ENCODE data around the gene PRDM8. TPM values are rescaled to one million over a fixed set of nuclear protein-coding genes. Genes with fewer than 3 reads are reported as not detected.

The PRDM8 gene
- total RNA-seq, 1 donor from 2014 or later = 0.73 TPM

DNA sequence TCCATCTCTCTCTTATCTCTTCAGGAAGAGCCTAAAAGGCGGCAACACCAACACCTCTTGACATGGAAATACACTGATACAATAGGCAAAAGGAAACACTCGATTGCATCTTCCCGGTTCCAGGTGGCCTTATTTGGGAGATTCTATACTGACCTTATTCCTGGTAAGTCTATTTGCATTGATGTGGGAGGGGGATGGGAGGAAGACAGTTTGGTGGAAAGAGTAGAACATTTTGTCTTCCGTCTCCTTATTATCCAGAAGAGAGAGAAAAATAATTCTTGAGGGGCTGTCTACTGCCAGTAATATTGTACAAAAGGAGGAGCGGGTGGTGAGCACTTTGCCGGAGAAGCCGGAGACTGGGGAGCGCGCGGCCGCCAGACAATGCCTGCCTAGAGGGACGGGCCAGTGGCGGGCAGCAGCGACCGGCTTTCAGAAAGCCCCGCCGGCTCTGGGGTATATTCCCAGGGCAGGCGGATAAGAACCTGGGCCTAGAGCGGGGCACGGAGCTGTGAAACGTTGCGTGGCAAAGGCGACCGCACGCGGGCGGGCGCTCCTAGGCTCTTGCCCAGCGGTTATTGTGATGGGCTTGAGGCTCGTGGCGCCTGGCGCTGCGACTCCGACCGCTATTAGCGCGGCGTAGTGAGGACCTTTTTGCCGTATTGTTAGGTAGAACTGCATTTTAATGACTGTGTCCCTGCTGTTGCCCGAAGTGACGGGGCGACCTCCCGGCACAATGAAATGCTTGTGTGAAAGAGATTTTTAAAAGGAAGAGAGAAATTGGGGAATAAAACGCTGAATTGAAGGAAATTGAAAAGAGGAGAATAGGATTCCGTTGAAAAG, 518 bp downstream of the PRDM8 start:
- peak; percentile 47 for DNase-seq
- no peak for ATAC-seq (ENCODE audit: poor library complexity)
- intact Hi-C loops (cut with DNase I) = no loop called here

DNA sequence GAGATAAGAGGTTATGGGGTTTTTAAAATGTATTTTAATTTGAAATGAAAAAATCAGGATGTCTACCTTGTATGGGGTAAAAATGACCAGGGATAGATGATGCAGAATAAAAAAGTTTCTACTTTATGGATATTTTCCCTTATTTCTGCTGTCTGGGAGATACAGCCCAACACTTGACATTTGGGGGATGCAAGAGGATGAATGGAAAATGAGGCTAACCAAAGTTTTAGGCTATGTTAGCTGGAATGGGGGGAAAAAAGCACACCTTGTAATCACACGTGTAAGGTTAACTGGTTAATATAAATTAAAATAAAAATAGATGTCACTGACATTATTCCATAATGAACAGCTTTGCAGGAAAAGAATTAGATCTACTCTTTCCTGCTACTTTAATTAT, 1.1 kb downstream of the PRDM8 start:
- ATAC-seq (ENCODE audit: poor library complexity) (no peak), DNase-seq (no peak)
- intact Hi-C loops (cut with DNase I) = no loop called here

DNA sequence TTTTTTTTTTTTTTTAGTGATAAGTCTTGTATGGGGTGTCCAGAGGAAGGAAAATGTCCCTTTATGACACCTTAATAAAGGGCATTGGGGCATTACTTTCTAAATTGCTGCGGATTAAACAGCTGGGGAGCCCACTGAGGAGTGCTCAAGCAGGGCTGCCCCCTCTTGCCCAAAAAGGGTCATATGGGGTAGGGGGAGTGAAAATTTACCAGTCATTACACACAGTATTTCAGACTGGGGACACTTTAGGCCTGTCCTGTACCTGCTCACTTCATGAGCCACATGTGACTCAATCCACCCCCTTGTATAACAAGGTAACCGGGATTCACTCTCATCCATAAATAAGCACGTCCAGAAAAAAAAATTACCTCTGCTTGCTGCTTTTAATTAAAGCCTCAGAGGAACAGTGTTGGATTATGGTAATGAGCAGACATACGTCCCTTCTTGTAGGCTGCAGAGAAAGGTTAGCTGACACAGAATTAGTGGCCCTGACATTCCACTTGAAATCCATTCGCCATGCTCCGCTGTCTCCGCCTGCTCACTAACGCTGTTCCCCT, 1.8 kb downstream of the PRDM8 start:
- intact Hi-C loops (cut with DNase I) = no loop called here
- ATAC-seq (ENCODE audit: poor library complexity) = no peak
- DNase-seq = no peak

DNA sequence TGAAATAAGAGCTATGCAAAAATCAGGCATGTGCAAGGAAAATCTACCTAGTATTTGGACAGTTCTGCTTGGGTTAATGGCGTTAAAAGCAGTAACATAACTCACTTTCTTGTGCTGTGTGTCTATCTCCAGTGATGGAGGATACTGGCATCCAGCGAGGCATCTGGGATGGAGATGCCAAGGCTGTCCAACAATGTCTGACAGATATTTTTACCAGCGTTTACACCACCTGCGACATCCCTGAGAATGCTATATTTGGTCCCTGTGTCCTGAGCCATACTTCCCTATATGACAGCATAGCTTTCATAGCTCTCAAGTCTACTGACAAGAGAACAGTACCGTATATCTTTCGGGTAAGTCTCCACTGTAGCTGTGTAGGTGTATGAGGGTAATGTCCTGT, 2.6 kb downstream of the PRDM8 start:
- ATAC-seq (ENCODE audit: poor library complexity) = no peak
- intact Hi-C loops (cut with DNase I) = loop anchor here (10.0 kb wide), 1 partner anchor 1245 kb away; no protein-coding TSS in a partner anchor
- DNase-seq = no peak

DNA sequence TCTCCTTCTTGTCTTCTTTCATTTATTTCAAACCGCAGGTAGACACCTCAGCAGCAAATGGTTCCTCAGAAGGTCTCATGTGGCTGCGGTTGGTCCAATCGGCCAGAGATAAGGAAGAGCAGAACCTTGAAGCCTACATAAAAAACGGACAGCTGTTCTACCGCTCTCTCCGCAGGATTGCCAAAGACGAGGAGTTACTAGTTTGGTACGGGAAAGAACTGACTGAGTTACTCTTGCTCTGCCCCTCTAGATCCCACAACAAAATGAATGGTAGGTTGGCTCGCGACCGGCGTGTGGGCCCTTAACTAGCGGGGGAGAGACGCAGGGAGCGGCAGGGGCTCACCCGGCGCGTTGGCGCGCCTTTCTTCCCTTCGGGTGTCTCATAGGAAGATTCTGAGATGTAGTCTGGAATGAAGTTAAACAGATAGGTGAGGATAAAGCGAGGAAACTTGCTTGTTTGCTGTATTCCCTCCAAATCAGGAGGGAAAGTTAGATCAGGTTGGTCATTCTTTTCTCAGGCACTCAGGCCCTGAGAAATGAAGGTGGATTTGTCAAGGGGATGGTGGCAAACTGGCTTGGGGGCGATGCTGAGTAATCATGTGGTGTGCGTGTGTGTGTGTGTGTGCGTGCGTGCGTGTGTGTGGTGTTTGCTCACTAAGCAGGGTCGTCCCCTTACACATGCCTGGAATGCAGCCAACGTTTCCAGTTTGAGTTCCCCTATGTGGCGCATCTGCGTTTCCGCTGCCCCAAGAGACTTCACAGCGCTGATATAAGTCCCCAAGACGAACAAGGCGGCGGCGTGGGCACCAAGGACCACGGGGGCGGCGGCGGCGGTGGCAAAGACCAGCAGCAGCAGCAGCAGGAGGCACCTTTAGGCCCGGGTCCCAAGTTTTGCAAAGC, 4.2 kb downstream of the PRDM8 start:
- intact Hi-C loops (cut with DNase I) = loop anchor here (10.0 kb wide), 1 partner anchor 1247 kb away; no protein-coding TSS in a partner anchor
- DNase-seq = peak; percentile 69
- ATAC-seq (ENCODE audit: poor library complexity) = peak; percentile 9

DNA sequence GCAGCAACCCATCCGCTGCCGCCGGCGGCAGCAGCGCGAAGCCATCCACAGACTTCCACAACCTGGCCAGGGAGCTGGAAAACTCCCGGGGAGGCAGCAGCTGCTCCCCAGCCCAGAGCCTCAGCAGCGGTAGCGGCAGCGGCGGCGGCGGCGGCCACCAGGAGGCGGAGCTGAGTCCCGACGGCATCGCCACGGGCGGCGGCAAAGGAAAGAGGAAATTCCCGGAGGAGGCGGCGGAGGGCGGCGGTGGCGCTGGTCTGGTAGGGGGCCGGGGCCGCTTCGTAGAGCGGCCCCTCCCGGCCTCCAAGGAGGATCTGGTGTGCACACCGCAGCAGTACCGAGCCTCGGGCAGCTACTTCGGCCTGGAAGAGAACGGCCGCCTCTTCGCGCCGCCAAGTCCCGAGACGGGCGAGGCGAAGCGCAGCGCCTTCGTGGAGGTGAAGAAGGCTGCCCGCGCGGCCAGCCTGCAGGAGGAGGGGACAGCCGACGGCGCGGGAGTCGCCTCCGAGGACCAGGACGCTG, 4.9 kb downstream of the PRDM8 start:
- peak; percentile 89 for ATAC-seq (ENCODE audit: poor library complexity)
- intact Hi-C loops (cut with DNase I) = loop anchor here (10.0 kb wide), 1 partner anchor 1247 kb away; no protein-coding TSS in a partner anchor
- DNase-seq = peak; percentile 93

DNA sequence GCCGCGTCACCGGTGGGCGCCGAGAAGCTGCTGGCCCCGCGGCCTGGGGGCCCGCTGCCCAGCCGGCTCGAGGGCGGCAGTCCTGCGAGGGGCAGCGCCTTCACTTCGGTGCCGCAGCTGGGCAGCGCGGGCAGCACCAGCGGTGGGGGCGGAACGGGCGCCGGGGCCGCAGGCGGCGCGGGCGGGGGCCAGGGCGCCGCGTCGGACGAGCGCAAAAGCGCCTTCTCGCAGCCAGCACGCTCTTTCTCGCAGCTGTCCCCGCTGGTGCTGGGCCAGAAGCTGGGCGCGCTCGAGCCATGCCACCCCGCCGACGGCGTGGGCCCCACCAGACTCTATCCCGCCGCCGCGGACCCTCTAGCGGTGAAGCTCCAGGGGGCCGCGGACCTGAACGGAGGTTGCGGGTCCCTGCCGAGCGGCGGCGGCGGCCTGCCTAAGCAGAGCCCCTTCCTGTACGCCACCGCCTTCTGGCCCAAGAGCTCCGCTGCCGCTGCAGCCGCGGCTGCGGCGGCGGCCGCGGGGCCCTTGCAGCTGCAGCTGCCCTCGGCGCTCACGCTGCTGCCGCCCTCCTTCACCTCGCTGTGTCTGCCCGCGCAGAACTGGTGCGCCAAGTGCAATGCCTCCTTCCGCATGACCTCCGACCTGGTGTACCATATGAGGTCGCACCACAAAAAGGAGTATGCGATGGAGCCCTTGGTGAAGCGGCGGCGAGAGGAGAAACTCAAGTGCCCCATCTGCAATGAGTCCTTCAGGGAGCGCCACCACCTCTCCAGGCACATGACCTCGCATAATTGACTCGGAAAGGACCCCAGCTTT, 5.6 kb downstream of the PRDM8 start:
- ATAC-seq (ENCODE audit: poor library complexity) = peak; percentile 39
- intact Hi-C loops (cut with DNase I) = loop anchor here (10.0 kb wide), 1 partner anchor 1248 kb away; no protein-coding TSS in a partner anchor
- peak; percentile 62 for DNase-seq

DNA sequence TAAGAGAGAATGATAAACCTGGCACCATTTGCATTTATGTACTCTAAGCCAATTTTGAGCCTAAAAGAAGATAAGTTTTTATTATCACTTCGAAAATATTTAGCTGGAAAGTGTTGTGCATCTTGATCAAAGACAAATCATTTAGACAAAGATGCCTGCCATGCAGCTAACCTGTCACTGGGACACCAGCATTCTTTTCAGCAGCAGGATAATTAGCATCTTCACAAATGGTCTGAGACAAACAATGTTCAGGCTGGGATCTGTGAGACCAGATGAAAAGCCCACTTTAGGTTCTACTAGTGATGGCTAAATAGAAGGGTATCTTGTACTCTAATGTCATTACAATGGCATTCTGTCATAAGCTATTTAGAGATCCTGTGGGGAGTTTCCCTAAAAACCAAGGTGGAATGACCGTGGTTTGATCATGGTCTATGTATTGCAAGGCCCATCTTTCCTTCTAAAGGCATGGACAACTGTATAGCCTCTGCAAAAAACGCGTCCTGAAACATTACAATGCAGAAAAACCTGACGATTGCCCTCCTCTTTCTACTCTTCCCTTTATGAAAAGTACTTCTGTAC, 7.2 kb downstream of the PRDM8 start:
- DNase-seq (no peak), ATAC-seq (ENCODE audit: poor library complexity) (no peak)
- intact Hi-C loops (cut with DNase I) = loop anchor here (10.0 kb wide), 1 partner anchor 1250 kb away; no protein-coding TSS in a partner anchor

DNA sequence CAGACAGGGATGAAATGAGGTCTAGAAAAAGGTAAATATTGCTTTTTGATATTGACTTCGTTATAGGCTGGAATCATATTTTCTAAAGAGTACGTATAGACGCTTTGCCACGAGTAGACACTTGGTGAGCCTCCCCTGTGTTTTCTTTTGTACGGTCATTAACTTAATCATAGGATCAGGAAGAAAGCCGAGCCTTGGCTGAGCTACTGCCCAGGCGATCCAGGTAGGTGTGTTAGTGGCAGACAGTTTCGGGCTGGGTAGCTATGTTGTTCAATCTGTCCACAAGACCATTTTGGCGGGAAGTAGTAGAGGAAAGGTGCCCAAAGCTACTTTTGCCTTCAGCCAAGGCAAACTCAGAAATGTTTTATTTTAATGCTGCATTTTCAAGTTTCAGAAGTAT, 8.8 kb downstream of the PRDM8 start:
- intact Hi-C loops (cut with DNase I) = loop anchor here (10.0 kb wide), 1 partner anchor 1251 kb away; no protein-coding TSS in a partner anchor
- DNase-seq = no peak
- ATAC-seq (ENCODE audit: poor library complexity) = no peak

DNA sequence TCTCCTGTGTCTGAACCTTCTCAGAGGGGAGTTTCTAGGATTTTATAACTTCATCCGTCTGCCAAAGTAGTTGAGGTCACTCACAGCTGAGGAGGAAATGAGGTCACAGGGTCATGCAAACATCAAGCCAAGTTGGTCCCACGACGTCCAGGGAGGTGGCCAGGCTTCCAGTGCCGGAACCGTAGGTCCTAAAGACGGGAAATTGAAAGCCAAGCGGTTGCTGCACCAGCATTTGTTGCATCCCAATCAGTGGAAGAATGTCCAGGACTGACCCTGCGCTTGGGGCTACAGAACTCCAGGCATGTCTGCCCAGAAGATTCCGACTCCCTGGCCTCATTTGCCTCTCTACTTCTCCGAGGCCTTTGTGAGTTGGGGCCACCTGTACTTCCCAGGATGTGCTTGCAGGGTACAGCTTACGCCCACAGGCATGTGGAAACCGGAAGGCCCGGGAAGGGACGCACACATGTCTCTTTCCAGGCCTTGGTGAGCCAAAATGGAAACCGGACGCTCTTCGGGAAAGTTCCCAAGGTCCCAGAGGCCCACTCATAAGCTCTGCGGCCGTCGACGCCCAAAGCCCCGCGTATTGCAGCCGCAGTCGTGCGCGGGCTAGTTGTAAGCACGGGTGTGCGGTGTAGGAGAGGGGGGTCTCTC, 9.3 kb downstream of the PRDM8 start:
- intact Hi-C loops (cut with DNase I) = loop anchor here (10.0 kb wide), 1 partner anchor 1252 kb away; no protein-coding TSS in a partner anchor
- ATAC-seq (ENCODE audit: poor library complexity) = peak; percentile 62
- DNase-seq = peak; percentile 67

DNA sequence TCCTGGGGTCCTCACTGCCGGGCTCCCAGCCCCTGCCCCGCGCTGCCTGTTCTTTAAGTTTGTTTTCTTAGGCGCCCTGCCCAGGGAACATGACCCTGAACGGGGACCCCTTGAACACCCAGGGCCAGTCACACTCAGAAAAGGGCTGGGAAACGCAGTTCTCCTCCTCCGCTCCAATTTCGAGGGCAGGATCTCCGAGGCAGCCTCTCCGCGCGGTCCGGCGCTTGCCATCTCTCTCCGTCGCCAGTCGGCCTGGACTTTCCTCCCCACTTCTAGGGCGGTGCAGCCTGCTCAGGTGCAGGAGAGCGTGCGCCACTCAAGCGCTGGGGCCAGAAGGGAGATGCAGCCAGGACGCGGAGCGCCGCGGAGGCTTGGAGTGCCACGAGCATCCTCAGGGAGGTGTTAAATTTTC, 9.9 kb downstream of the PRDM8 start:
- no peak for DNase-seq

DNA sequence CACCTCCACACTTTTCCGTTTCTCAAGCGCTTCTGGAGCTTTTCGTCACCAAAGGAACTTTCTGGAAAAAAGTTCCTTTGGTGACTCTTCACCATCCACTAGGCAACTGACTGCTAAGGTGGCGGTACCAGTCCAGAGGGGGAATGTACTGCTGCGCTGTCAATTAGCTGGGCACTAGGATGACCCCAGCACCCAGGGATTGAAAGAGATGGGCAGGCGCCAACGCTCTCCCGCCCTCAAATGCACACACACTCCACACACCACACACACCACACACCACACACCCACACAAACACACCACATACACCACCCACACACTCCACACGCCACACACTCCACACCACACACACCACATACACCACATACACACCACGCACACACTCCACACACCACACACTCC, 10.4 kb downstream of the PRDM8 start:
- DNase-seq (no peak), ATAC-seq (ENCODE audit: poor library complexity) (no peak)
- intact Hi-C loops (cut with DNase I) = loop anchor here (10.0 kb wide), 1 partner anchor 1253 kb away; no protein-coding TSS in a partner anchor

More for the DNA sequence above, 9.9 kb downstream of the PRDM8 start:
- intact Hi-C loops (cut with DNase I) = loop anchor here (10.0 kb wide), 1 partner anchor 1252 kb away; no protein-coding TSS in a partner anchor
- ATAC-seq (ENCODE audit: poor library complexity) = no peak

DNA sequence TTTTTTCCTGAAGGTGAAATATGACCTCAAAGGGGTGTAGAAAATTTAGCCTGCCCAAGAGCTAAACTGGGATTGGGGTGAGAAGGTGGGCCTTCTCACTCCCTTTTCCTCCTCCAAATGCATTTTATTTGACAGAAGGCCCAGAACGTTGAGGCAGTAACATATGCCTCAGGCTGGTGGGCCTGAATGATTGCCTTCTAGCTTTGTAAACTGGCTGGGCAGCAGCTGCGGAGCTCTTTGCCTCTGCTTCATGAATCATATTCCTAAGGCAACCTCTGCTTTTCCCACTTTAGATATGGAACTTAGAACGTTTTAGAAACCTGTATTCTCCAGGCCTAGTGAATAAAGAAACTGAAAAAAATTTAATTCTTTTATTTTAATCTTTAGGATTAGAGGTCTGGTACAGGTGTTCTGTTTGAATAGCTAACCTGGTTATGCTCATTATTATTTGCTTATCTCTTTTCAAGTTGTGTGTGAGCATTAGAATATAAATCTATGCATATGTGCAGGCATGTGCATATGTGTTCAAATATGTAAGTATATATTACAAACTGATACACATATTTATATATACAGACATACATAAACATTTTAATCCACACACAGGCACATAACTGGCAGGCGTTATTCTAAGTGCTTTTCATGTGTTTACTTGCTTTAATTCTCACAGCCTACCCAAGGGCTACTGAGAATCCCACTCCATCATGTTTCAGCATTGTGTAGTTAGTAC, 11.5 kb downstream of the PRDM8 start:
- no peak for DNase-seq
- intact Hi-C loops (cut with DNase I) = loop anchor here (10.0 kb wide), 1 partner anchor 1254 kb away; no protein-coding TSS in a partner anchor
- no peak for ATAC-seq (ENCODE audit: poor library complexity)

DNA sequence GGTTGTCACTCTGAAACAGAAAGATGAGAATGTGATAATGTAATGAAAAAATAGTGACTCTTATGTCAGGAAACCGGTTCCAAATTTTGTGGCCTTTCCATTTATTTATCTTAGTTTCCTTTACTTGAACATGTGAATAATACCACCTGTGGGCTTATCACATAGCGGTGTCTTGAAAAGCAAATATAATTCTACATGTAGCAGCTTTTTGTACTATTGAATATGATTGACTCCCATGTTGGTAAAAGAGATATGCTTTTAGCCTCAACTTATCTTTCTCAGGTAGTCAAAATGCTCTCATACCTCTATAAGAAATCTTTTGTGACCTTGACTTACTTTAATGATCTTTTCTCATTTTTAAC, 12.0 kb downstream of the PRDM8 start:
- no peak for ATAC-seq (ENCODE audit: poor library complexity)
- intact Hi-C loops (cut with DNase I) = loop anchor here (10.0 kb wide), 1 partner anchor 1255 kb away; no protein-coding TSS in a partner anchor
- no peak for DNase-seq

DNA sequence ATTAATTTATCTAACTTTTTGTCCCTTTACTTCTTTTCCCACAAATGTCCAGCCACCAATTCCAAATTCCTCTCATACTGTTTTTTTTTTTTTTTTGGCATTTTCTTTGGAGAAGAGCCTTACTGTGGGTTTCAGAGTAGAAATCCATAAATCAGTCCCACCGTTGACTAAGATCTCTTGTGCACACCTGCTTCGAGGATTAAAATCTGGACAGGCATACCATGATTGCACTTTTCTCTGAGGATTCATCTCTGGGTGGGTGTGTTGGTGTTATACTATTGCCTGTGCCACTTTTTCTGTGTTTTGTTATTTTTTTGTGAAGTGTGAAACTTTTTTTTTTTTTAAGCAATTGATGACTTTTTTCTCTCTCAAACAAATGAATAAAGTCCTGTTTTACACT, 13.2 kb downstream of the PRDM8 start:
- ATAC-seq (ENCODE audit: poor library complexity) (no peak), DNase-seq (no peak)
- intact Hi-C loops (cut with DNase I) = no loop called here

DNA sequence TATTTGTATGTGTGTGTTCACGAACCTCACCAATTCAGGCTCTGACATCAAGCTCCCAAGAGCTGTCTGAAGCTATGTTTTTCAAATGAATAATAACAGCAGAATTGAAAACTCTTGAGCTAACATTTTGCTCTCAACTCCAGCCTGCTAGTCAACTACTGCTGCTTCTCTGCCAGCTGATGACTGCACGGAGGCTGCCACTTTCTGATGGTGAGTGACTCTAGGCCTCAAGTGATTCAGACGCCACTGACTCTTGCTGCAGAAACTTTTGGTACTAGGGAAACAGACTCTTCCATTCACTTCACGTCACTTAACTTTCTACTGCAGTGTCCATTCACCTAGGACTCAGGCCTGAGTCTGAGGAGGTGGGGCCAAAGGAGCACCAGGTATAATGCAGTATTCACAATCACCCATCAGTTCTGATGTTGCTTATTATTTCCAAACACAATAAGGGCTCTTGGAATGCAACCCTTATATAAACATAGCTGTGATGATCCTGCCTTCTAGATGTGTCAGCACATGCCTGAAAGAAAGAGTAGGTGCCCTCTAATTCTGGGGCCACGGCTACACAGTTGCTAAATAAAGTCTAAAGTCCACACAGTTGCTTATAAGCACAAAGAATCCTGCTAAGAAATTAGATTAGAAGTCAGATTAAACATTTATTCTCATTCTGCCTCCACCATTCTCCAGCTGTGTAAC, 16.0 kb downstream of the PRDM8 start:
- DNase-seq (no peak), ATAC-seq (ENCODE audit: poor library complexity) (no peak)
- intact Hi-C loops (cut with DNase I) = no loop called here
